Measurements from ENCODE around the gene ADAMTS19. TPM values are rescaled to one million over a fixed set of nuclear protein-coding genes. Genes with fewer than 3 reads are reported as not detected.
"Not testable (repeated sequence)": the region's sequence is repeated elsewhere in the genome, so short reads cannot be mapped to it uniquely, and the experiment has no call there.

ADAMTS19 gene
- total RNA-seq, 1 donor from 2014 or later = not detected

DNA sequence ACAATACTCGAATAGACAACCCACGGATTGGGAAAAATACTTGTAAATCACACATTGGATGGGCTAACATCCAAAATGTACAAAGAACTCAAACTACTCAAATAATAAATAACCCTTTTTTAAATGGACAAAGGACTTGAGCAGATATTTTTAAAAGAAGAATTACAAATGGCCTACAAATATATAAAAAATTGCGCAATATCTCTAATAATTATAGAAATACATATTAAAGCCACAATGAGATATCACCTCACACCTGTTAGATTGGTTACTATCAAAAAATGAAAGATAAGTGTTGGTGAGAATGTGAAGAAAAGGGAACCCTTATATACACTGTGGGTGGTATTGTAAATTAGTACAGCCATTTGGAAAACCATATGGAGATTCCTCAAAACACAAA lies 40.8 kb upstream of the ADAMTS19 start:
- TF ChIP-seq, protein P1, sequence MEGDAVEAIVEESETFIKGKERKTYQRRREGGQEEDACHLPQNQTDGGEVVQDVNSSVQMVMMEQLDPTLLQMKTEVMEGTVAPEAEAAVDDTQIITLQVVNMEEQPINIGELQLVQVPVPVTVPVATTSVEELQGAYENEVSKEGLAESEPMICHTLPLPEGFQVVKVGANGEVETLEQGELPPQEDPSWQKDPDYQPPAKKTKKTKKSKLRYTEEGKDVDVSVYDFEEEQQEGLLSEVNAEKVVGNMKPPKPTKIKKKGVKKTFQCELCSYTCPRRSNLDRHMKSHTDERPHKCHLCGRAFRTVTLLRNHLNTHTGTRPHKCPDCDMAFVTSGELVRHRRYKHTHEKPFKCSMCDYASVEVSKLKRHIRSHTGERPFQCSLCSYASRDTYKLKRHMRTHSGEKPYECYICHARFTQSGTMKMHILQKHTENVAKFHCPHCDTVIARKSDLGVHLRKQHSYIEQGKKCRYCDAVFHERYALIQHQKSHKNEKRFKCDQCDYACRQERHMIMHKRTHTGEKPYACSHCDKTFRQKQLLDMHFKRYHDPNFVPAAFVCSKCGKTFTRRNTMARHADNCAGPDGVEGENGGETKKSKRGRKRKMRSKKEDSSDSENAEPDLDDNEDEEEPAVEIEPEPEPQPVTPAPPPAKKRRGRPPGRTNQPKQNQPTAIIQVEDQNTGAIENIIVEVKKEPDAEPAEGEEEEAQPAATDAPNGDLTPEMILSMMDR (IDR thresholded peaks at IDR 0.05) = no peak
- Histone ChIP-seq H3K36me3 (no peaks in the 10 kb centered on the region), H3K9me3 (no peaks in the 10 kb centered on the region), H3K27ac (no peak overlapping the region), H3K4me3 (no peak overlapping the region), H3K4me1 (no peaks in the 10 kb centered on the region), H3K27me3 (ENCODE audit: low read depth) (no peaks in the 10 kb centered on the region)
- intact Hi-C loops (cut with DNase I) = no loop called here
- DNase-seq = no peak
- no peak for ATAC-seq

DNA sequence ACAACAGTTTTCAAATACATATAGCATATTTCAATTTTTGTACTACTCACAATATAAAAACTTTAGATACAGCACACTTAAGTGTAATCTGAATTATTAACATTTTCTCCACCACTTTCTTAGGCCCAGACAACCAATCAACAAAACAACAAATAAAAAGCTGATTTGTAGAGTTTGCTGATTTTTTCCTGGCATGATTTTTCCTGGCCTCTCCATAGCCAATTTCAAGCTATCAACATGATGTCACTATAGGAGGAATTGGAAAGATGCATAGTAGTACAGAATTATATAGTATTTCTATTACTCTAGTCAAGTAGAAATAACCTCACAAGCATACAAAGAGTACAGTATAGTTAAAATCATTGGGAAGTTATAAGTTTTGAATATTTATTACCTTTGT lies 35.1 kb upstream of the ADAMTS19 start:
- ATAC-seq (no peak), DNase-seq (no peak)
- Histone ChIP-seq H3K36me3 (no peaks in the 10 kb centered on the region), H3K9me3 (no peaks in the 10 kb centered on the region), H3K27me3 (ENCODE audit: low read depth) (no peaks in the 10 kb centered on the region), H3K4me1 (no peaks in the 10 kb centered on the region), H3K27ac (no peak overlapping the region), H3K4me3 (no peak overlapping the region)
- intact Hi-C loops (cut with DNase I) = no loop called here
- TF ChIP-seq, protein P1 (IDR thresholded peaks at IDR 0.05) = no peak

DNA sequence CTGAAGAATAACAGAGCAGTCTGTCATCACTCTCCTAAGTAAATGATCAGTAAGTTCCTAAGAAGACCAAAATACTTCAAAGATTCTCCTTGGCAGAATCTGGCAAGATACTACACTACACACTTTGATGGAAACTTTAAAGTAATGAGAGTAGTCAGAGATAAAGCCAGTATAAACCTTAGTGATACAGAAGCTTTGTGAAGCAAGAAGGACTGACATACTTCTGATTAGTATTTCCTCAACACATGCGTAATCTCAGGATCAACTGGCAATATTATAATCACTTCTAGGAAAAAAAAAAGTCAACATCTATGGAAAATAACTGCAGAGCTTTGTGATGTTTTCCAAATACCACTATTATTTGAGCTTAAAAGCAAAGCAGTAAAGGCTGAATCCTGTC lies 34.0 kb upstream of the ADAMTS19 start:
- TF ChIP-seq, protein P1 (IDR thresholded peaks at IDR 0.05) = no peak
- H3K36me3 ChIP-seq = no peaks in the 10 kb centered on the region

DNA sequence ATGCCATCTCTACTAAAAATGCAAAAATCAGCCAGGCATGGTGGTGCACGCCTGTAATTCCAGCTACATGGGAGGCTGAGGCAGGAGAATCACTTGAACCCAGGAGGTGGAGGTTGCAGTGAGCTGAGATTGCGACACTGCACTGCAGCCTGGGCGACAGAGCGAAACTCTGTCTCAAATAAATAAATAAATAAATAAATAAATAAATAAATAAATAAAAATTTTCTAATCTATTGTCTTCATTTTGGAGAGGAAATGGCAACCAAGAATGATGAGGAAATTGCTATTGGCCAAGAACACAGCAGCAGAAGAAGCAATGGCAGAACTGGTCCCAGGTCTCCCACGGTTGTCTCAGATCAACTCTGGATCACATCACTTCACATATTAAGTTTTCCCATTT lies 31.5 kb upstream of the ADAMTS19 start:
- intact Hi-C loops (cut with DNase I); ATAC-seq; H3K4me1 ChIP-seq; H3K27me3 ChIP-seq (ENCODE audit: low read depth); H3K27ac ChIP-seq; H3K36me3 ChIP-seq; H3K4me3 ChIP-seq; H3K9me3 ChIP-seq; DNase-seq: not testable (repeated sequence)

More for the DNA sequence above, 34.0 kb upstream of the ADAMTS19 start:
- H3K9me3 ChIP-seq = no peaks in the 10 kb centered on the region
- H3K4me3 ChIP-seq = no peak overlapping the region
- DNase-seq = no peak
- intact Hi-C loops (cut with DNase I) = no loop called here
- ATAC-seq = no peak
- no peaks in the 10 kb centered on the region for H3K27me3 ChIP-seq (ENCODE audit: low read depth)
- no peak overlapping the region for H3K27ac ChIP-seq
- no peaks in the 10 kb centered on the region for H3K4me1 ChIP-seq

DNA sequence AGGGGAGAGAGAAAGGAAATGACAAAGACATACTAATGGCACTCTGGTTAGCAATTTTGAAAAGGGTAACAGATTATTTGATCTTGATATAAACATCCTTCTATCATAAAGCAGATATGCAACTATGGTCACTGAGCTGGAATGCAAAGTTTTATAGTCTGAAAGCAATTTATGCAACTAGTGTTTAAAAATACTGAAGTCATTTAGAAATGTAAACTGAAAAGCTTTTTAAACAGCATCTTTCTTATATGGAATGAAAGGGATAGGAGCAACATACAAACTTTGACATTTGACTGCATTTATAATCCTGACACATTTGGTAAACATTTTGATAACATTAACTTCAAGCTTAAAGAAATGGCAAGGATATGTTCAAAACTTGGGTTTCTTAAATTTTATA lies 28.7 kb upstream of the ADAMTS19 start:
- H3K27ac ChIP-seq = no peak overlapping the region
- TF ChIP-seq, protein P1 (IDR thresholded peaks at IDR 0.05) = no peak
- H3K36me3 ChIP-seq = no peaks in the 10 kb centered on the region
- no peak overlapping the region for H3K4me3 ChIP-seq
- H3K27me3 ChIP-seq (ENCODE audit: low read depth) = no peaks in the 10 kb centered on the region
- H3K9me3 ChIP-seq = no peaks in the 10 kb centered on the region
- H3K4me1 ChIP-seq = no peaks in the 10 kb centered on the region
- no peak for DNase-seq
- intact Hi-C loops (cut with DNase I) = no loop called here
- ATAC-seq = no peak

DNA sequence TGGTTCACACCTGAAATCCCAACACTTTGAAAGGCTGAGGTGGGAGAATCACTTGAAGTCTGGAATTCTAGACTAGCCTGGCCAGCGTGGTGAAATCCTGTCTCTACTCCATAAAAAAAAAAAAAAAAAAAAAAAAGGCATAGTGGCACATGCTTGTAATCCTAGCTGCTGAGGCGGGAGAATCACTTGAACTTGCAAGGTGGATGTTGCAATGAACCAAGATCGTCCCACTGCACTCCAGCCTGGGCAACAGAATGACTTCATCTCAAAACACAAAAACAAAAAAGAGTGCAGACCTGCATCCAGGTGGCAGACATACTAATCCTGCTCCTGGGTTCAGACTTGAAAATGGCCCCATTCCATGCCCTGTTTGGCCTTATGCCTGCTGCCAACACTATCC lies 21.8 kb upstream of the ADAMTS19 start:
- no peak for ATAC-seq
- Histone ChIP-seq H3K4me3 (no peak overlapping the region), H3K36me3 (no peaks in the 10 kb centered on the region), H3K9me3 (no peaks in the 10 kb centered on the region), H3K27ac (no peak overlapping the region), H3K4me1 (no peaks in the 10 kb centered on the region), H3K27me3 (ENCODE audit: low read depth) (no peaks in the 10 kb centered on the region)
- no peak for DNase-seq
- TF ChIP-seq, protein P1 (IDR thresholded peaks at IDR 0.05) = no peak
- intact Hi-C loops (cut with DNase I) = no loop called here

Data from lower lobe of right lung (tissue), 2 donors.